ENCODE data around the gene ZBED2. TPM values are rescaled to one million over a fixed set of nuclear protein-coding genes. Genes with fewer than 3 reads are reported as not detected.
A peak's percentile ranks its signal among the peaks of the same experiment; 100 is the strongest.

ZBED2 gene
- total RNA-seq, 2 experiments from 2014 or later, result 313 to 418 TPM

- Mint-ChIP-seq H3K4me3 (no peak overlapping the region), H3K36me3 (ENCODE audit: low read depth) (peaks cover 80% of the 10 kb centered on the region), H3K27ac (peak overlapping the region; percentile 86), H3K4me1 (peaks cover 83% of the 10 kb centered on the region), H3K27me3 (no peaks in the 10 kb centered on the region), H3K9me3 (ENCODE audit: low read depth) (peaks cover 8% of the 10 kb centered on the region)
- ChIA-PET POLR2A (no interaction called here), CTCF (no interaction called here)
- ATAC-seq (no peak), DNase-seq (no peak)
- intact Hi-C loops (cut with DNase I, micrococcal nuclease), result loop anchor here in 1 of 2 experiments (2.0 kb wide), 1 partner anchor 15 kb away; no protein-coding TSS in a partner anchor
Measured at GRCh38 chr3:111581403-111582119, 13.6 kb downstream of the ZBED2 start.

GRCh38 chr3:111579495-111579894 lies 15.7 kb downstream of the ZBED2 start:
- Mint-ChIP-seq H3K4me3 (no peak overlapping the region), H3K4me1 (peaks cover 78% of the 10 kb centered on the region), H3K27ac (peak overlapping the region; percentile 72), H3K27me3 (no peaks in the 10 kb centered on the region), H3K9me3 (ENCODE audit: low read depth) (peaks cover 4% of the 10 kb centered on the region), H3K36me3 (ENCODE audit: low read depth) (peaks cover 76% of the 10 kb centered on the region)
- DNase-seq (no peak), ATAC-seq (no peak)
- intact Hi-C loops (cut with DNase I, micrococcal nuclease), result loop anchor here (5.0 to 10.0 kb wide), 3 partner anchors 88 to 388 kb away; no protein-coding TSS in a partner anchor
- POLR2A ChIA-PET, result no interaction called here
- CTCF ChIA-PET, result interaction anchor here (1.7 to 3.1 kb wide), 6 partner anchors 11 to 136 kb away, joined by 3 to 33 read pairs (median 10); no protein-coding TSS in a partner anchor

GRCh38 chr3:111578867-111579266 lies 16.3 kb downstream of the ZBED2 start:
- H3K4me1 Mint-ChIP-seq, result peaks cover 74% of the 10 kb centered on the region
- no peak for DNase-seq
- peaks cover 3% of the 10 kb centered on the region for H3K9me3 Mint-ChIP-seq (ENCODE audit: low read depth)
- no peak for ATAC-seq
- ChIA-PET POLR2A (interaction anchor here (1.0 kb wide), 1 partner anchor 14 kb away, joined by 3 read pairs; no protein-coding TSS in a partner anchor), CTCF (interaction anchor here (0.6 to 3.1 kb wide), 23 partner anchors 9 to 400 kb away, joined by 3 to 33 read pairs (median 5); partner anchors contain the start of genes ABHD10 and ZBED2)
- intact Hi-C loops (cut with DNase I, micrococcal nuclease), result loop anchor here (1.0 to 10.0 kb wide), 5 partner anchors 37 to 388 kb away; no protein-coding TSS in a partner anchor
- no peak overlapping the region for H3K4me3 Mint-ChIP-seq
- peaks cover 71% of the 10 kb centered on the region for H3K36me3 Mint-ChIP-seq (ENCODE audit: low read depth)
- no peaks in the 10 kb centered on the region for H3K27me3 Mint-ChIP-seq
- H3K27ac Mint-ChIP-seq, result peak overlapping the region; percentile 72

GRCh38 chr3:111577798-111578685 lies 17.1 kb downstream of the ZBED2 start:
- DNase-seq (no peak), ATAC-seq (peak; percentile 84)
- H3K27me3 Mint-ChIP-seq, result no peaks in the 10 kb centered on the region
- H3K4me1 Mint-ChIP-seq, result peaks cover 75% of the 10 kb centered on the region
- intact Hi-C loops (cut with DNase I, micrococcal nuclease), result loop anchor here (1.0 to 10.0 kb wide), 5 partner anchors 38 to 389 kb away; no protein-coding TSS in a partner anchor
- peaks cover 68% of the 10 kb centered on the region for H3K36me3 Mint-ChIP-seq (ENCODE audit: low read depth)
- peaks cover 2% of the 10 kb centered on the region for H3K9me3 Mint-ChIP-seq (ENCODE audit: low read depth)
- ChIA-PET CTCF (interaction anchor here (0.6 to 3.1 kb wide), 30 partner anchors 9 to 435 kb away, joined by 3 to 33 read pairs (median 4); partner anchors contain the start of genes ABHD10 and ZBED2), POLR2A (interaction anchor here (0.8 to 1.4 kb wide), 4 partner anchors 15 to 38 kb away, joined by 3 to 5 read pairs (median 4); no protein-coding TSS in a partner anchor)
- H3K27ac Mint-ChIP-seq, result peak overlapping the region; percentile 72
- no peak overlapping the region for H3K4me3 Mint-ChIP-seq

- Mint-ChIP-seq H3K9me3 (ENCODE audit: low read depth) (no peaks in the 10 kb centered on the region), H3K27ac (peak overlapping the region; percentile 62), H3K36me3 (ENCODE audit: low read depth) (peaks cover 63% of the 10 kb centered on the region), H3K27me3 (no peaks in the 10 kb centered on the region), H3K4me1 (peaks cover 74% of the 10 kb centered on the region), H3K4me3 (no peak overlapping the region)
- ChIA-PET POLR2A (interaction anchor here (0.8 to 1.4 kb wide), 2 partner anchors 27 to 39 kb away, joined by 3 to 4 read pairs; no protein-coding TSS in a partner anchor), CTCF (interaction anchor here (0.5 to 3.1 kb wide), 16 partner anchors 11 to 1261 kb away, joined by 3 to 33 read pairs (median 7); partner anchors contain the start of gene ZBED2)
- DNase-seq, result no peak
- no peak for ATAC-seq
- intact Hi-C loops (cut with DNase I, micrococcal nuclease), result loop anchor here (5.0 to 10.0 kb wide), 3 partner anchors 90 to 390 kb away; no protein-coding TSS in a partner anchor
Measured at GRCh38 chr3:111577113-111577512, 18.0 kb downstream of the ZBED2 start.

- peak overlapping the region; percentile 84 for H3K27ac Mint-ChIP-seq
- intact Hi-C loops (cut with DNase I, micrococcal nuclease), result loop anchor here in 1 of 2 experiments (2.0 to 10.0 kb wide), 2 partner anchors 23 to 393 kb away; no protein-coding TSS in a partner anchor
- DNase-seq (peak; percentile 69), ATAC-seq (peak; percentile 97)
- H3K36me3 Mint-ChIP-seq (ENCODE audit: low read depth), result peaks cover 52% of the 10 kb centered on the region
- H3K9me3 Mint-ChIP-seq (ENCODE audit: low read depth), result no peaks in the 10 kb centered on the region
- ChIA-PET CTCF (interaction anchor here (1.1 to 1.7 kb wide), 4 partner anchors 8 to 44 kb away, joined by 3 to 6 read pairs (median 4); no protein-coding TSS in a partner anchor), POLR2A (no interaction called here)
- peaks cover 62% of the 10 kb centered on the region for H3K4me1 Mint-ChIP-seq
- H3K4me3 Mint-ChIP-seq, result peak overlapping the region; percentile 27
- no peaks in the 10 kb centered on the region for H3K27me3 Mint-ChIP-seq
Measured at GRCh38 chr3:111571907-111572460, 23.2 kb downstream of the ZBED2 start.

GRCh38 chr3:111571282-111571681 lies 23.9 kb downstream of the ZBED2 start:
- ATAC-seq (no peak), DNase-seq (no peak)
- CTCF ChIA-PET, result no interaction called here
- Mint-ChIP-seq H3K36me3 (ENCODE audit: low read depth) (peaks cover 49% of the 10 kb centered on the region), H3K27ac (no peak overlapping the region), H3K4me1 (peaks cover 62% of the 10 kb centered on the region), H3K4me3 (no peak overlapping the region), H3K27me3 (no peaks in the 10 kb centered on the region), H3K9me3 (ENCODE audit: low read depth) (no peaks in the 10 kb centered on the region)
- POLR2A ChIA-PET, result no interaction called here
- intact Hi-C loops (cut with DNase I, micrococcal nuclease), result loop anchor here in 1 of 2 experiments (10.0 kb wide), 1 partner anchor 394 kb away; no protein-coding TSS in a partner anchor

- ATAC-seq (no peak), DNase-seq (peak; percentile 26)
- no peaks in the 10 kb centered on the region for H3K27me3 Mint-ChIP-seq
- H3K4me1 Mint-ChIP-seq, result peaks cover 63% of the 10 kb centered on the region
- ChIA-PET POLR2A (no interaction called here), CTCF (interaction anchor here (0.6 to 0.8 kb wide), 2 partner anchors 49 to 396 kb away, joined by 3 read pairs; no protein-coding TSS in a partner anchor)
- no peaks in the 10 kb centered on the region for H3K9me3 Mint-ChIP-seq (ENCODE audit: low read depth)
- H3K27ac Mint-ChIP-seq, result no peak overlapping the region
- no peak overlapping the region for H3K4me3 Mint-ChIP-seq
- peaks cover 45% of the 10 kb centered on the region for H3K36me3 Mint-ChIP-seq (ENCODE audit: low read depth)
- intact Hi-C loops (cut with DNase I, micrococcal nuclease), result loop anchor here in 1 of 2 experiments (10.0 kb wide), 1 partner anchor 394 kb away; no protein-coding TSS in a partner anchor
Measured at GRCh38 chr3:111570404-111571030, 24.6 kb downstream of the ZBED2 start.

GRCh38 chr3:111568911-111569310 lies 26.2 kb downstream of the ZBED2 start:
- Mint-ChIP-seq H3K36me3 (ENCODE audit: low read depth) (peaks cover 43% of the 10 kb centered on the region), H3K27me3 (no peaks in the 10 kb centered on the region), H3K4me1 (peaks cover 73% of the 10 kb centered on the region), H3K9me3 (ENCODE audit: low read depth) (no peaks in the 10 kb centered on the region), H3K27ac (no peak overlapping the region), H3K4me3 (no peak overlapping the region)
- intact Hi-C loops (cut with DNase I, micrococcal nuclease), result no loop called here
- ChIA-PET CTCF (interaction anchor here (0.7 to 1.9 kb wide), 5 partner anchors 10 to 542 kb away, joined by 3 to 9 read pairs (median 3); no protein-coding TSS in a partner anchor), POLR2A (no interaction called here)
- DNase-seq (no peak), ATAC-seq (no peak)

- intact Hi-C loops (cut with DNase I, micrococcal nuclease), result no loop called here
- CTCF ChIA-PET, result interaction anchor here (0.7 to 1.9 kb wide), 4 partner anchors 10 to 54 kb away, joined by 3 to 9 read pairs (median 3); no protein-coding TSS in a partner anchor
- Mint-ChIP-seq H3K4me3 (no peak overlapping the region), H3K36me3 (ENCODE audit: low read depth) (peaks cover 41% of the 10 kb centered on the region), H3K9me3 (ENCODE audit: low read depth) (no peaks in the 10 kb centered on the region), H3K27me3 (no peaks in the 10 kb centered on the region), H3K4me1 (peaks cover 72% of the 10 kb centered on the region), H3K27ac (no peak overlapping the region)
- ATAC-seq (no peak), DNase-seq (no peak)
- POLR2A ChIA-PET, result no interaction called here
Measured at GRCh38 chr3:111568355-111568754, 26.8 kb downstream of the ZBED2 start.

All from activated CD4-positive, alpha-beta T cell treated with anti-CD3 and anti-CD28 coated beads for 36 hours (primary cell).